ENCODE results near the gene UBE4B.

- no peak for TF ChIP-seq CTCF (IDR thresholded peaks at IDR 0.05)
- TF ChIP-seq EZH2 (IDR thresholded peaks at IDR 0.05; ENCODE audit: borderline replicate concordance, insufficient read depth, low read depth, low read length, poor library complexity, severe bottlenecking) = no peak
Measured at GRCh38 chr1:10200620-10201019, 167.9 kb downstream of the UBE4B start.

All from B cell (primary cell).